ENCODE measurements around the gene PEX11B.

- TF ChIP-seq EZH2 (IDR thresholded peaks at IDR 0.05; ENCODE audit: borderline replicate concordance, low read depth, low read length, severe bottlenecking) = no peak
- no peak for TF ChIP-seq CTCF (IDR thresholded peaks at IDR 0.05; ENCODE audit: borderline replicate concordance, extremely low read depth, low read length, poor library complexity, severe bottlenecking)
Measured at GRCh38 chr1:145893306-145894055, 25.0 kb downstream of the PEX11B start.

Measured in DND-41 (cell line).